Stimulated activated CD8-positive, alpha-beta memory T cell treated with anti-CD3 and anti-CD28 coated beads, Interleukin-12 subunit alpha, Interleukin-12 subunit beta, amount 100 ng/mL, for 1 hour (primary cell): ENCODE results near the gene RERE.
"Not testable (repeated sequence)": the region's sequence is repeated elsewhere in the genome, so short reads cannot be mapped to it uniquely, and the experiment has no call there.

Experiments
- DNase-seq: peaks from one replicate; pipeline ENCODE4 v3.0.0-alpha.2; 2020; ENCODE audit warnings: low read depth

The RERE gene

DNA sequence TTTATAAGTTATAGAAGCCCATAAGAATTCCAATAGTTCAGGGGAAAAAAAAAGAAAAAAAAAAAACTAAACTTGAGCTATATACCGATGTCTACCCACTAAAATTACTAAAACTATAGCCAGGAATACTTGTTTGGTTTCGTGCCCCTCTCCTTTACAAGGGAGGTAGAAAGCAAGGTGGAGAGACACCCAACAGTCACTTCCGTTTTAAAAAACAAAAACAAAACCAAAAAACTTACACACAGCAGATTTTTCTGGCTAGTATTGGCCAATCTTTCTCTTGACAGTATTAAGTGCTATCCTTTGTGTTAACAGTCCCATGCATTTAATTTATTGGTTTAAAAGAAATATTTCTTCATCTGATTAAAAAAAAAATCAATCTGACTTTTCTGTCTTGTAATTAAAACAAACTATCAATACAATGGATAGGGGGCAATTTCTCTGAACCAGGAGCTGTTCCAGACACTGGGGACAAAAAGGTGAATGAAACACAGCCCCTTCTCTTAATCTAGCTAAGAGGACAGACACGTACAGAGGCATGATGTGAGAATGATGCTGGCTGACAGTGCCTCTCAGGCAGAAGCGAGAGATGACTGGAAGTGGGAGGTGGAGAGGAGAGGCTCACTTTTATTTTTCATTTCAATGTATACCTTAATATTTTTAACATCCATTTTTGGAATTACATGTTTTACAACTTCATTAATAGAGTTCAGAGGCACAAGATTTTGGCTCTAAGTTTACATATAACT is 214.8 kb downstream of the RERE start:
- DNase-seq, result no peak

GRCh38 chr1:8600336-8600735 is 217.1 kb downstream of the RERE start:
- no peak for DNase-seq

- no peak for DNase-seq
These were observed 217.7 kb downstream of the RERE start for GRCh38 chr1:8599646-8600212.

GRCh38 chr1:8598783-8599182 is 218.7 kb downstream of the RERE start:
- no peak for DNase-seq

- no peak for DNase-seq
These were observed 219.2 kb downstream of the RERE start for GRCh38 chr1:8598060-8598724.

DNA sequence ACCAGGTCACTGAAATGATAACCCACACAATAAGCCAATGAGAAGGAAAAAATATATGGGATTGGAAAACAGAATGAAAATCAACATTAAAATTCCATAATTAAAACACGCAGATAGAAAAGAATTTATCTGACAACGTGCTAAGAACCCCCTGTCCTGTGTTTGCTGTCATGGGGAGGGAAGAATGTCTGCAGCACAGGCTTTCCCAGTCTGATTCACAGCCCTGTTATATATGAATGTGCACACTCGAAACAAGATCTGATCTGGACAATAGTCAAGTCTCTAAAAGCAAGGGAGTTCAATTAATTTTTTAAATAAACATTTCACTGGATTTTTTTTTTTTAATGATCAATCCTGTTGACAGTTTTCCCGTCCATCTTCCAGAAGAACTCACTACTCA is 220.0 kb downstream of the RERE start:
- no peak for DNase-seq

GRCh38 chr1:8595941-8596340 is 221.5 kb downstream of the RERE start:
- no peak for DNase-seq

- no peak for DNase-seq
These were observed 222.1 kb downstream of the RERE start for GRCh38 chr1:8595332-8595731.

- not testable (repeated sequence) for DNase-seq
These were observed 224.1 kb downstream of the RERE start for GRCh38 chr1:8593292-8593691.

DNA sequence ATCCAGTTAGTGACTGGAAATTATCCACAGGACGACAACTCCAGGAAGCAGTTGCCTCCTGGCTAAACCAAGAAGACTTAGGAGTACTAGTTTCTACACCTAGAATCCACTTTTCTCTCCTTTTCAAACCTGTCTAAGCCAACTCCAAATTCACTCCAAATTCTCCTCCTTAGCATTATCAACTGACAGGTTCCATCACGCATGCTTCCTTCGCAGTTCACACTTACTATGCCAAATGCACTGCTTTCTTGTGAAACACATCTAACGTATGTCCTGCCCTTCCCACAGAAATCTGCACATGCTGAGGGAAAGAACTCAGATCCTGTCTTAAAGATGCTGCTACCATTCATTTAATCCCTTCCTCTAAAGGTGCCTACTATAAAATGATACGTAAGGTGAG is 225.9 kb downstream of the RERE start:
- no peak for DNase-seq

DNA sequence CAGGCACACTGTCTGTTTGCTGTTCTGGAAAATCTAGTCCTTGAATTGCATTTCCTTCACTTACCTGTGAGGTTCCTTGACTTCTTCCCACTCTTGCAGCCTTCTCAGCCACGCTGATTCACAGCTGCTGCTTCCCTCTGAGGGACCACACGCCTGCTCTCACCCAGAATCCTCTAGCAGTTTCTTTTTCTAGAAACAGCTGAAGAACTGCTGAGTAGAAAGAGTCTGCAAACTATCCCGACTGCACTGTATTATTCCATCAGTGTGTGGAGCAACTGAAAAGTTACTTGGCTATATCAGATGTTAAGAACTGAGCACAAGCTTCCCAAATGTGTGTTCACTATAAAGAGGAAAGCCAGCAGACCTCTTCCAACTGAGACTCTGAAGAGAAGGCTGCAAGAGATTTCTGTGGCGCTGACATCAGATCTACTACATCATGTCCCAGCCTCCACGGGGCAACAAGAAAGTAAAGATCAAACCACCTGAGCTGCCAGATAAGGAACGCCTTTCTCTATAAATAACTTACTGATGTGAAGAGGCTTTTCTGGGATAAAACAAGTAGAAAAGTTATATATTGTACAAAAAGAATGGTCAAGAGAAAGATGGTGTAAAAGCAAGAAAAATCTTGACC is 226.6 kb downstream of the RERE start:
- no peak for DNase-seq

DNA sequence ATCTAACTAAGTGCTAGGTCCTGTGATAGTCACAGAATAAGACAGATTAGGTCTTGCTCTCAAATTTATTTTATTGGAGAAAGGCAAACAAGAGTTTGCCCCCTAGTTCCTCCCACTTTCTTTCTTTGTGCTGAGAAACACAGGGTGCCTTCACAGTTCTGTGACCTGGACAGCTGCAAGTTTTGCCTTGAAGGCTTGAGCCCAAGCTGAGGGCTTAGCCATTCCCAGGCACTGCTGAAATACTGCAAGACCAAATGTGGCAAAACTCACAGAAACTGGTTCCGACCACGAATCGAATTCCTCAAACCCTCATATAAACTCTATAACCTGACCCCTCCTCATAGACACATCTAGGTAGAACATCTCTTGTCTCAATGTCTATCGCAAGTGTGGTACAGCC is 227.9 kb downstream of the RERE start:
- no peak for DNase-seq

GRCh38 chr1:8587784-8588183 is 229.7 kb downstream of the RERE start:
- no peak for DNase-seq

GRCh38 chr1:8586438-8586837 is 231.0 kb downstream of the RERE start:
- no peak for DNase-seq

DNA sequence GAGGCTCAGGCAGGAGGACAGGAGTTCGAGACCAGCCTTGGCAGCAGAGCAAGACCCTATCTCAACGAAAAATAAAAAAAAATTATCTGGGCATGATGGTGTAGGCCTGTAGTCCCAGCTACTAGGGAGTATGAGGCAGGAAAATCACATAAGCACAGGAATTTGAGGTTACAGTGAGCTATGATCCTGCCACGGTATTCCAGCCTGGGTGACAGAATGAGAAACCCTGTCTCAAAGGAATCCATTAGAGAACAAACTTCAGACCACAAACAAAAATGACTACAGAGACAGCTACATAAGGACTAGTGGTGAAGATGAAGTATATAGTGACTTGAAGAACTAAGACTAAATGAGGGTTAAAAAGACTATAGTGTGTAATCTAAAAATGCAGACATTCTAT is 233.1 kb downstream of the RERE start:
- no peak for DNase-seq

DNA sequence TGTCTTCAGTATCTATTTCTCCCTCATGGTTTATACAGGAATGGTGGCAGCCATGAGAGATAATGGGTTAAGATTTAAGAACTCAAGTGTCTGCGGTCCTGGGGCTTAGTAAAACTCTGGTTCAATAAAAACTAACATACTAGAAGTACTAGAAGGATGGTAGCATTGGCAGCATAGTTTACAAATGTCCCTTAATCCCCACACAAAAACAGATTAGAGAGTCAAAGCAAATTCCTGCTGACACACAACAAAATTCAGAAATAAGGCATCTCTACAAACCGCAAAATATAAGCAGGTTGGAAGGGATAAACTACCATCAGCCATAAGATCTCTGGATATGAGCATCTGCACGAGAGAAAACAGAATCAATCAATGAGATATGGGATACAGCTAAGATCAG is 234.4 kb downstream of the RERE start:
- no peak for DNase-seq

DNA sequence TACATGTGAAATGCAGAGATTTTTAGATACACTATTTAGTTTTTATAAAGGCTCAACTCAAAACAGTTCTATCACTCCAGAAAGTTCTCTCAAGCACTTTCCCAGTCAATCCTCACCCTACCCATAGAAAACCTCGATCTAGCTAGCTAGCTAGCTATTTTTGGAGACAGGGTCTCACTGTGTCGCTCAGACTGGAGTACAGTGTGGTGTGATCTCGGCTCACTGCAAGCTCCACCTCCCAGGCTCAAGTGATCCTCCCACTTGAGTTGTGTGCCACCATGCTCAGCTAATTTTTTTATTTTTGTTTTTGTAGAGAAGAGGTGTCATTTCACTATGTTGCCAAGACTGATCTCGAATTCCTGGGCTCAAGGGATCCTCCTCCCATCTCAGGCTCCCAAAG is 236.9 kb downstream of the RERE start:
- no peak for DNase-seq

DNA sequence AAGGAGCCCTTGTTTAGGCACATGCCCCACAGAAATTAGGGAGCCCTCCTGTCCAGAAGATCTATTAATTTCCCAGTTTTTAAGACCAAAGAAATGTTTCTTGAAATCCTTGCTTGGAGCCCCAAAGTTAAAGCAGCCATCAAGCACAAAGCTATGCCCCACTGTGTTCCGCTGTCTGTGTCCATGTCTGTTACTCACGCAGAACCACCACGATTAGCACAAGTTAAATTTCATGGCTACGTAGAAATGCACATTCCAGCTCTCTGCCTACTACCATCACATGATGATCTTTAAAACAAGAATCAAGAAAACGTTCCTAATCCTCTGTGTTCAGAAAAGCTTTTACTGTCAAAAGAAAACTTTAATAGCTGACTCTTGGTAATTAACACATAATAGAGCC is 238.5 kb downstream of the RERE start:
- no peak for DNase-seq

DNA sequence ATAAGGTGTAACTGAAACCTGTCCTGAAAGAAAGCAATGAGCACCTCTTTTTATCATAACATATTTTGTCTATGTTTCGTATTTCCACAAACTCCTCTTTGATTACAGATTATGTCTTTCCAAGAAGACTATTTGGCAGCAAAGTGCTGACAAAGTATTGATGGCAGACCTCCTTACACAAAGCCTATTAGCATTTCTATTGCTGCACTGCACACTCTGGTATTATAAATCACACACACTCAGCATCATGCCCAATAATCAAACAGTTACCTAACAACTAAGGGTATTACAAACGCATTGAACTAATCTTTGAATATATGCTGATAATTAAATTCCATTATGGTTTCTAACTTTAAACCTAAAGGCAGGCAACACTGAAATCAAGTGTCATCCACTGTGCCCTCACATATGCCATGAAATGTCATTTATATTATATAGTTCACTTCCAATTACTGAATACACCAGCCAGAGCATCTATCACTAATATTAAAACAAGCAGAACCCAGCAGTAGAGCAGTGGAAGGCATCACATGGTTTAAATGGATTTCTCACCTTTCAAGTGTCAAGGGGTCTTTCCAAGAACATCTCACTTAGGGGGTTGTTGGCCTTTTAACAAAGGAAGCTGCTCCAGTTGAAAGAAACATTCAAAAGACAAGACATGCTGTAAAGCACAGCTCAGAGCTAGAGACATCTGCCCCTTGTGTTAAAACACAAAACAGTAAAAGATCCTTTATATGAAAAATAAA is 239.1 kb downstream of the RERE start:
- DNase-seq, result no peak

GRCh38 chr1:8574985-8575384 is 242.5 kb downstream of the RERE start:
- no peak for DNase-seq

DNA sequence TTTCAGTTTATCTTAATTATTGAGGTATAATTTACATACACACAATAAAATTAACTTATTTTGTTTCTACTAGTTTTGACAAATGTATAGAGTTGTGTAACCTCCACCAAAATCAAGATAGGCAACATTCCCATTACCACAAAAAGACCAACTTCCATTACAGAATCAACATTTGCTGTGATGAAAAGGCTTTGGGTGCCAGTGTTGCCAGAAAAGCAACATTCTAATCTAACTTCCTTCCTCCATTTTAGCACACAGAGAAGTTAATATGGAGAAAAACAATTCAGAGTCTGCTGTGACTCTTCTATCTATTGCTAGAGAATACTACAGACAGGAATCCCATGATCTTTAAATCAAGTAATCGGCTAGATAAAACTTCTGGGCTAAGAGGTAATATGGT is 245.3 kb downstream of the RERE start:
- DNase-seq, result no peak

DNA sequence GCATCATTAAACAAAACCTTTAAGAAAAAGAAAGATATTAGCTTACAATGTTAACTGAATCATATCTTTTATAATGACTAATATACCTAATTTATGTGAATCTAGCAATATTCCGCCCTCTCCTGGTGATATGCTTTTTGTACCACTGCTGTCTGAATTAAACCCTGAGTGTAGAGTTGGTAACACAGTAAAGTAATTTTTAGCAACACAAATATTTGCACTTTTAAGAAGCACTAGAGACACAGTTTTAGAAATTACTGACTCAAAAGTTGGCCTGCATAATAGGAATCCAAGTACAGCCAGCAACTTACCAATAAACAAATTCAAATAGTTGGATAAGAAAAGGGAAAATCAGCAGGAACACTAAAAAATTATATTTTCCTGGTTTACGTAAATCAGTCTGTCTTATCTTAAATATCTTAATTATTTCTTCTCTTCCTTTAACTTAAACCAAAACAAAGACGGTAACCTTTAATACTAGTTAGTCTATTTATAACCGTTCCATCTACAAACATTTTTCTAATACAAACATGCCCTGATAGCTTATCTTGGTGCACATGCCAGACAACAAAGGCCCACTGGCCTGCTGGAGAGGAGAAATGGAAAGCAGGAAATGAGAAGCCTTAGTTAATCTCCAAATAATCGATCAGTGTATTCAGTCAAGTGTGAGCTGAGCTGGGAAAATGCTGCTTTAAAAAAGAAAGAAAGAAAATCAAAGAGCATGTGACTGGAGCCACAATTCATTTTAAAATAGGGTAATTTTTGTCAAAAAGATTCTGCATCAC is 246.0 kb downstream of the RERE start:
- DNase-seq, result no peak
